D721Med (cell line): ENCODE data around the gene FGF19.
"Not testable (repeated sequence)": the region's sequence is repeated elsewhere in the genome, so short reads cannot be mapped to it uniquely, and the experiment has no call there.

ENCODE experiments used
- DNase-seq: peaks from one replicate; pipeline ENCODE4 v3.0.0; 2011; ENCODE audit warnings: low spot score; ENCODE audit not compliant: insufficient read length
- FAIRE-seq: peaks from 2 replicates; lab custom pipeline; 2011; peaks lifted over from hg19 to GRCh38; lab: Jason Lieb, UNC
- CTCF ChIP-seq: IDR thresholded peaks from 2 replicates; pipeline ENCODE4 v1.5.1; 2012; ENCODE audit warnings: mild to moderate bottlenecking, control low read depth; ENCODE audit not compliant: insufficient read depth; ENCODE audit errors: missing control alignments

Gene FGF19

DNA sequence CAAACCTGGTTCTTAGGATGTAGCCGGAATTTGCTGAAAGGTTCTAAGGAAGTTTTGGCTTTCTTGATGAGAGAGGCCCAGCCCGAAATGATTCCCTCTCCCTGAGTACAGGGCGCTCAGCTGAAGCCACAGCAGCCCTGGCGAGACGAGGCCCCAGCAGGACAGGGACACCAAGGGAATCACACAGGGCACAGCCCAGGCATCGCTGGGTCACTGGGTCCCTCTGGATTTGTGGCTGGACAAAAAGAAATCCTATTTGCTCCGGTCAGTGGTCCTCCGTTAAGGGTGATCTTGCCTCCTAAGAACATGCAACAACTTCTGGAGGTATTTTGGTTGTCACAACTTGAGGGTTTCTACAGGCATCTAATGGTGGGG, 6.4 kb downstream of the FGF19 start:
- FAIRE-seq (no peak), DNase-seq (no peak)
- TF ChIP-seq CTCF = no peak

- TF ChIP-seq CTCF = no peak
- DNase-seq (no peak), FAIRE-seq (no peak)
These were observed 6.9 kb downstream of the FGF19 start for GRCh38 chr11:69696749-69697468.

- not testable (repeated sequence) for FAIRE-seq, DNase-seq
These were observed 7.8 kb downstream of the FGF19 start for GRCh38 chr11:69695995-69696394.

DNA sequence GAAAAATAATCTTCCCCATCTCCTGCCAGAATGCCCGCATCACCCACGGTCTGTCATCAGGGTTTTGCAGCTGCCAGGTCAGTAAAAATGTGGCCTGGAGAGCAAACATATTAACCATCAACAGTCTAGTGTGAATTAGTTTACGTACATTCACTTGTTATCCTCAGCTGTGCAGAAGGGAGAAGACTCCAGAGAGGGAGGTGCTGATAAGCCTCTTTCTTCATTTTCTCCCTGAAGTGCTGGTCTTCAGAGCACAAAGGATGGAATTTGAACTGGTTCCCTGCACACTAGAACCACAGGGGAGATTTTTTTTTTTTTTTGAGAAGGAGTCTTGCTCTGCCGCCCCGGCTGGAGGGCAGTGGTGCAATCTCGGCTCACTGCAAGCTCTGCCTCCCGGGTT, 8.2 kb downstream of the FGF19 start:
- TF ChIP-seq CTCF = no peak
- DNase-seq (no peak), FAIRE-seq (no peak)

GRCh38 chr11:69694781-69695180, 9.0 kb downstream of the FGF19 start:
- no peak for DNase-seq
- FAIRE-seq = no peak
- TF ChIP-seq CTCF = no peak

DNA sequence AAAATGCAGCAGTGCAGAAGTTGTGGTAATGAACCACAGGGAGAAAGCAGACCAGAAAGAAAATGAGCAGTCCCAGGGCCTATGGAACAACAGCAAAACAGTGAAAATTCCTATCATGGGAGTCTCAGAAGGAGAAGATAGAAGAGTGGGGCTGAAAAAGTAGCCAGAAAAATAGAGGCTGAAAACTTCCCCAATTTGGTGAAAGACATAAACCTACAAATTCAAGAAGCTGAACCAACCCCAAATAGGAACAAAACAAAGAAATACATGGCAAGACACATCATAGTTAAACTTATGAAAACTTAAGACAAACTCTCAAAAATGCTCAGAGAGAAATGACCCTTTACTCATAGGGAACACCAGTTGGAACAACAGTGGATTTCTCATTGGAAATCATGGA, 11.4 kb downstream of the FGF19 start:
- no peak for FAIRE-seq

GRCh38 chr11:69691463-69691862, 12.4 kb downstream of the FGF19 start:
- DNase-seq (no peak), FAIRE-seq (no peak)
- no peak for TF ChIP-seq CTCF

More for the DNA sequence above, 11.4 kb downstream of the FGF19 start:
- no peak for DNase-seq
- TF ChIP-seq CTCF = no peak
